G401 (cell line): ENCODE measurements around the gene CACNG4. TPM values are rescaled to one million over a fixed set of nuclear protein-coding genes. Genes with fewer than 3 reads are reported as not detected.
"Not testable (repeated sequence)": the region's sequence is repeated elsewhere in the genome, so short reads cannot be mapped to it uniquely, and the experiment has no call there.

Source experiments
- DNase-seq: peaks from one replicate; pipeline ENCODE4 v3.0.0-alpha.2; 2015; ENCODE audit warnings: low spot score
- in situ Hi-C: cut with HindIII; loops from 2 replicates; pipeline ENCODE4 v1.10.0; 2016; ENCODE audit warnings: low sequenced_read_pairs, mixed read lengths
- total RNA-seq: library from RNA; depleted of rRNA; stranded (reverse); fragments of >200 nt; shearing (Covaris generic); gene quantifications from 2 replicates; pipeline ENCODE4 v1.2.3, GENCODE V29; 2014

CACNG4 gene
- total RNA-seq, 1 experiment from 2014 or later: 0.24 TPM

DNA sequence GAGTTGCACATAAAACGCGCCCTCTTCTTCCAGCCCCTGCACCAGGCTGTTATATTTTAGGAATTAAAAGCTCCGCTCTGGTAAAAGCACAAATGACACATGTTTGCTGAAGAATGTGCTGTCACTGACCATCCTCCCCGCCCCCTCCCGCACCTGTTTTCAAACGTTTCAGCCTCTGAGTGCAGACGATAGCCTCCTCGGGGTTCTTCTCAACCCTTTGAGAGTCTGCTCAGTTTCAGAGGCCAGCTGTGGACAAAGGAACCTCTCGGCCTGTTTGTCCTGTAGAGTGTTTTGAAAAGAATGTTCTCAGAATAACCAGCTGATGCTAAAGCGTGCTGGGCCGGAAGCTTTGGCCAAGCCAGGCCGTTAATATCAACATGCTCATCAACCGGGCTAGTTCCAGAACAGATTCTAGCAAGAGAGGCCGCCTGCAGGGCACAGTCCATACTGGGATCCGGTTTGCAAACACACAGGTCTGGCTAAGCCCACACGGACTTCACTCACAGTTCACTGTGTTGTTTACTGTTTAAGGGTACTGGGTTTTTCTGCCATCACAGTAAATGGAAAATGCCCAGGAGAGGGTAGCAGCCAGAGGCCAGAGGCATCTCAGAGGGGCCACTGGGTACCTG lies 6.4 kb upstream of the CACNG4 start:
- in situ Hi-C loops: no loop called here
- no peak for DNase-seq

DNA sequence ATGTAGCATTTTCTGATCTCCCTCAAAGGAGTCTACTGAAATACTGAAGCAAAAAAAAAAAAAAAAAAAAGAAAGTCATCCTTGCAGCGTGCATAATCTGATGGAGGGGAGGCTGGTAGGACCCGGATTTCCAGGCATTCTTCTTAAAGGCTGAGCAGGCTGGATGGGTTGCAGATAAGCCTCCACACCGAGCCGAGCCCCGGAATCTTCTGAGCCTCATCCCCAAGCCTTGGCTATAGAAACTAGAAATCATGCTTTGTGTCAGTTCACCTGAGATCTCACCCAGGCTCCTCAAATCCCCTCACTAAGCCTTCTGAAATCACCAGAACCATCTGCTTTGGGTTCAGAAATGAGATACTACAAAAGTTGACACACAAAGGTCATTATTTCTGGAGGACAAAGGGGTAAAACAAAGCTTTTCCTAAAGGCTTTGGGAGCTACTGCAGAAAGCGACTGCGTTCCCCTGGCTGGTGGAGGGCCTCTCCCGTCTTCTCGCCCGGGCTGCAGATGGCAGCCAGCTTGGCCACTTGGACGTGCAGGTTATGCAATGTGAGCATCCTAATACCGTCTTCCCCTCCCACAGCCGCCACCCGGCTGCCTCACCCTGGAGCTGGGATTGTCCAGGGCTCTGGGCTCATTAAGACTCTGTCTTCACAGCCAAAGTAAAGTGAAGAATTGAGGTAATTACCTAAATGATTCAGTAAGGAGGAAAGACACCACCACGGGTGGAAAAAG lies 4.7 kb upstream of the CACNG4 start:
- peak; percentile 44 for DNase-seq
- in situ Hi-C loops: no loop called here

DNA sequence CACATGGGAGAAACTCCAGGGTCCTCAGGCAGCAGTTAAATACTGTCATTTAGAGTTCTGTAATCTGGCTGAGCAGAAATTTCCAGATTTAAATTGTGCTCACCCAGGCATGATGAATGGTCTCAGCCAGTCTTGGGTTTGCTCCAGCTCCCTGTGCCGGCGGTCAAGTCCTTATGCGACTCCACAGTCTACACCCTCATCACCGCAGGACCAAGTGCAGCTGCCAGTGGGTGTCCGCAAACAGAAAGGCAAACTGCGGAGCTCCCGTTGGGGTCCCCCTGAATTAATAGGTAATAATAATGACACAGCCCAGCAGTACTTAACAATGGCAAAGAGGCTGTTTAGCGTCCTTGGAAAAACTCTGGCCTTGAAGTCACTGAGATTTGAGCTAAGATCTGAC lies 3.9 kb upstream of the CACNG4 start:
- in situ Hi-C loops: no loop called here
- DNase-seq: peak; percentile 27

DNA sequence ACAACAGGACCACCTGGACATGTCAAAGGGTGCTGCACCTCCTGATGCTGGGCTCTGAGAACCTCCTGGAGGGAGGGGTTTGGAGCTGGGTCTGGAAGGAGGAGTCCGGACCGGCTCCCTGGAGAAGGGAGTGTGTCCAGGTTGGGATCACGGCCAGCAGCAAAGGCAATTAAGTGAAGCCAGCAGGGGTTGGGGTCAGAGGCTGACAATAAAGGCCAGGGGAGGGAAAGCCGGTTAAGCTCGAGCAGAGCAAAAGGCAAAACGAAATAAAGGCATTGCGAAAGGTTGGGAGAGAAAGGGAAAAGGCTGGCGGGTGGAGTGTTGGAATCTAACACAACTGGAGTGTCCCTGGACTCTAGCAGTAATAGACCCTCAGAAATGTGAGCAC lies 992 bp upstream of the CACNG4 start:
- no peak for DNase-seq
- in situ Hi-C loops: no loop called here

DNA sequence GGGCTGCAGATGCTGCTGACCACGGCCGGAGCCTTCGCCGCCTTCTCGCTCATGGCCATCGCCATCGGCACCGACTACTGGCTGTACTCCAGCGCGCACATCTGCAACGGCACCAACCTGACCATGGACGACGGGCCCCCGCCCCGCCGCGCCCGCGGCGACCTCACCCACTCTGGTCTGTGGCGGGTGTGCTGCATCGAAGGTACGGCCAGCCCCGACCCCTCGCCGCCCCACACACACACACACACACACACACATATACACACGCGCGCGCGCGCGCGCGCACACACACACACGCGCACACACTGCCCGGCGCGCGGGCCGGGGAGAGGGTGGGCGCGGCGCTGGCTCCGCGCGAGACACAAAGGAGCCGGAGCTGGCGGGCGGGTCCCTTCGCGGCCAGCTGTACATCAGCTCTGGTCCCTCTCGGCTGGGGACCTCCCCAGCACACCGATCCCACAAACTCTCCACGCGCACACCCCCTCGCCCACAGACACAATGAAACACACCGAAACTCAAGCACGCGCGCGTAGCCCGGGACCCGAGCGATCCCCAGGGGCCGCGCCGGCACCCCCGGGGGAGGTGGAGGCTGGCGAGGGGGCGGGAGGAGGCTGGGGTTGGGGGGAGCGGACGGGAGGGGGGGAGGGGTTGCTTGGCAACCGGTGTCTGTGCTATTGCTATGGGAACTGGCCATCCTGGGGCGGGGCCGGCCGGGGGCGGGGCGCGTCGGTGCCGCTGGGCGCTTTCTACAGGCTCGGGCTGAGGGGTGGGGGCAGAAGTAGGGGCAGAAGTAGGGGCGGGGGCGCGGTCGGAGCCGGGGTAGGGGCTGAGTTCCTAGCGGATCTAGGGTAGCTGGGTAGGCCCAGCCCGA lies 658 bp downstream of the CACNG4 start:
- no peak for DNase-seq

DNA sequence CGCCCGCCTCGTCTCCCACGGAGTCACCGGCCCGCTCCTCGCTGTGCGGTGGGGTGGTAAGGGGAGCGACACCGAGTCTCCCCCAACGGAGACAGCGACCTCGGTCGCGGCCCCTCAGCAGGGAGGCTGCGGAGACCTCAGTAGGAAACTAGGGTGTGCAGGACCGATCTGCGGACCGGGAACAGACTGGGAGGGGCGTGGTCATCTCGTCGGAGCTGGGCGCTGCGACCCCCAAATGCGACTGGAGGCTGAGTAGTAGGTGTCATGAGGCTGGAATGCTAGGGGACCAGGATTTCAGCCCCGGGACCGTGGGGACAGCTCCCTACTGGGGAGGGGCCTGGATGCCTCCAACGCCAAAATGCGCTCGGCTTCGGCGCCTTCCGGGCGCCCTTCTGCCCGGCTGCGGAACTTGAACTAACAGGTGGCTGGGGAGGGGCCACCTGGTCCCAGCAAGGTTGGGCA lies 1.3 kb downstream of the CACNG4 start:
- in situ Hi-C loops: no loop called here
- no peak for DNase-seq

More for the DNA sequence above, 658 bp downstream of the CACNG4 start:
- in situ Hi-C loops: no loop called here

DNA sequence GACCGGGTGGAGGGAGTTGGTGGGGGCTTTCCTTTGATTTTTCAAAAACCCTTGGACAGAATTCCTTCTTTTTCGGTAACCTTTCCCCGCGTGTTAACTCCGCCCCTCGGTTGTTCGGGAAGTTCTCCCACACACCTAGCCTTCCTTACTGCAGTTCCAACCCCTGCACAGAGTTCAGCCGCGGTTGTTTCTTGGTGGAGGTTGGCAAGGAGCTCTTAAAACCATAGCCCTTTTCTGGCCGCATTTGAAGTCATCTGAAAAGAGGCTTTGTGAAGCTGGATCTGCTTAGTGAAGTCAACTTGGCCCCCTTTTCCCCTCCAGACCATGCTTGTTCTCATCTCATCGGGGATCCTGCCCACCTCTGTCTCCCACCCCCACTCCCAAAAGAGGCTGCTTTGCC lies 1.8 kb downstream of the CACNG4 start:
- in situ Hi-C loops: no loop called here
- no peak for DNase-seq

DNA sequence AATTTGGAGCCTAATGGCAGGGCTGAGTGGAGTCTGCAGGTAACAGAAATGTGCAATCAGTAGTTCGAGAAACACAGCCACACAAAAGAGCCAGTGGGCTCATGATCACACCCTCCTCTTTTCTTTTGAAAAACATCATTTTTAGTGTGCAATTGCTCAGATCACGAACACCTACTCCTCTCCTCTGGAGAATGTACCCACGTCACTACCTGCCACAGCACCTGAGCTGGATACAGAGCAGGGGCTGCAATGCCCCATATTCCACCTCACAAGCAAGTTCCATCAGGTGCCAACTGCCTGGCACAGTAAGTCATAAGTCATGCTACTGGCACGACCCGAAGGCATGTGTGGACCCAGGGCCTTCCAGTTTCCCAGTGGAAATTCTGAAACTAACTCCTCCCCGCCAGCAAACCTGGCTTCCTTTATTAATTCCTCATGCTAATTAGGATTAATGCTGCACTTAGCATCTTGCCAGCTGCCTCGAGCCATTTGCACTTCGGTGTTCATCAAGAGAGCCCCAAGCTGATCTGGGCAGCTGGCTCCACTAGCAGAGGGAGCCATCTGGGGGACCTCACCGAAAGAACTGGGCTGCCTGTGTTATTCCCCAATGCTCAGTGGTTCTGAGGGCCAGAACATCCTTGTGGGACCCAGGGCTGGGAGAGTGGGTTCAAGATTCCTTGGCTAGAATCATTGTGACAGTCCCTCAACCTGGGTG lies 2.4 kb downstream of the CACNG4 start:
- in situ Hi-C loops: no loop called here
- no peak for DNase-seq

DNA sequence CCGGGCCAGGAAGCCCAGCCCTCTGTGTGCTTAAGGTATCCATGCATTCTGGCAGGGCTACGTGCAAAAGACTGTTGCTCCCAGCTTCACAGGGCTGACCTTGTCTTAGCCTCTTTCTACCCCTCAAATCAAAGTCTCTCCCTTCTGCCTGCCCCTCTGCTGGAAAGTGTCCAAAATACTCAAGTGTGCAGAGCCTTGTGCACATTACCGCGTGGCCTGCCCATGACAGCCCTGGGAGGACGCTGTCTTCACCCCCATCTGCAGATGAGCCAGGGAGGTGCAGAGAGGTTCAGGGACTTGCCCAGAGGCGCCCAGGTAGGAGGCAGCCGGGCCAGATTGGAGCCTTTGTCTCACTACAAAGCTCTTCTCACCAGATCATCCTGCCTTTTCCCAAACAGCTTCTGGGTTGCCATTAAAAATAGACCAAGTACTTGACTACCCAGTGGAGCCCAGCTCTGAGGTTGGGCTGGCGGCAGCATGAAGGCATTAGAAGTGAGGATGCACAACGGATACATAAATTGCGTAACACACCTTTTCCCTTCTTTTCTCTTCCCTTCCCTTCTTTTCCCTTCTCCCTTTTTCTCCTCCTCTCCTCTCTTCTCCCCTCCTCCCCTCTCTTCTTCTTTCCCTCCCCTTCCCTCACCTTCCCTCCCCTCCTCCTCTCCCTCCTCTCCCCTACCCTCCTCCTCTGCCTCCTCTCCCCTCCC lies 3.5 kb downstream of the CACNG4 start:
- no peak for DNase-seq
- in situ Hi-C loops: no loop called here

DNA sequence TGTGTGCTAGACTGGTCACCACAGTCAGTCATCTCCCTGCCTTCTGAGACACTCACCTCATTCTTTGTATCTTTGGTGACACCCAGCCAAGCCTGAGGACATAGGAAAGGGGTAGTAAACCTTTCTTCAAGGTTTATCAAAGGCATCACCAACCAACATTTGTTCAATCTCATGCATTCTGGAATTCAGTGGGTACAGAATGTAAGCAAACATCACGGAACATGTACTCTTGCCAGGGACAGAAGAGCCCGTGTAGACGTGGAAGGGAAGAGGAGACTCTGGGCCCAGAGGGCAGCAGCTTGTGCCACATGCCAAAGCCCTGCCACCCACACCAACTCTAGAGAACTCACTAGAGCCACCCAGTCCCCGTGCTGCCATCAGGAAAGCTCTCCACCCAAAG lies 4.4 kb downstream of the CACNG4 start:
- DNase-seq: no peak
- in situ Hi-C loops: no loop called here

DNA sequence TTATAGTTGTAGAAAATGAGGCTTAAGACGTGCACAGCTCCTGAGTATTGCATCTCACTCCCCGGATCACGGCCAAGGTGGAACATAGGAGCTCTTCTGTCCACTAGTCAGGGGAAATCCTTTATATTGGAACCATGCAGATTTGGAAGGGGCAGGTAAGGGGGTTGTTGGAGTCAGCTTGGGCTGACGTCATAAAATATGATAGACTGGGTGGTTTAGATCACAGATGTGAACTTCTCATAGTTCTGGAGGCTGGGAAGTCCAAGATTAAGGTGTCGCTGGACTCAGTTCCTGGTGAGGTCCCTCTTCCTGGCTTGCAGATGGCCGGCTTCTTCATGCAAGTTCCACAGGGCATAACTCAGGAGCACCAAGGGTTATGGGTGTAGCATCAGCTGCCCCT lies 5.6 kb downstream of the CACNG4 start:
- DNase-seq: no peak
- in situ Hi-C loops: no loop called here

DNA sequence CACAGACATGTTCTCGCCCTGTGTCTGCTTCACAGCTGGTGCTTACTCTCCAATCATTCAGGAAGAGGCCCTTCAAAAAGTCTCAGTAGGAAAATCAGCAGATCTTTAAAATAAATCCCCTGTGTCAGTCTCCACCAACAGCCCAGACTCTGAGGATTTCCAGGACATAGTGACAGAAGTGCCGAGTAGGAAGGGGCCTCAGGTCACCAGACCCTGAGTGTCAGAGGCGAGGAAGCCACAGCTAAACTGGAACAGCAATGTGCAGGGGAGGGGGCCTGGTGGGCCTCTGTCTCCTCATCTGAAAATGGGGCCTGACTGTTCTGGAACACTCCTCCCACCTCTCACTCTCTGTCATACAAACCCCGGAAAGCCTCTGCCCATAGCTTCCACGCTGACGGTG lies 6.3 kb downstream of the CACNG4 start:
- in situ Hi-C loops: no loop called here

DNA sequence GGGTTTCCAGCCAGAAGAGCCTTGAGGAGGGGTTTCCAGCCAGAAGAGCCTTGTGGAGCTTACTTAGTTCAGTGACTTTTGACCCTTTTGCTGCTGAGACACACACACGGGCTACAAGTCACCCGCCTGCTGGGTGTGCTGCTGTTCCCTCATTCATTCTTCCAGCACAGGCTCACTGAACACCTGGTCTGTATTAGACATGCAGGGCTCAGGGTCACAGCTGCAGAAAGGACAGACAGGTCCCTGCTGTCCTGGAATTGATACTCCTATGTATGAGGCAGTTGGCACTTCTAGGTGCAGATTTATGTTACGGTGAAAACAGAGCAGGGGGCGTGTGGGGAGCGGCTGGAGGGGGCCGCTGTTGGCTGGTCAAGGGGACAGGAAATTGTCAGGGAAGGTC lies 6.8 kb downstream of the CACNG4 start:
- in situ Hi-C loops: no loop called here

More for the DNA sequence above, 6.3 kb downstream of the CACNG4 start:
- no peak for DNase-seq

DNA sequence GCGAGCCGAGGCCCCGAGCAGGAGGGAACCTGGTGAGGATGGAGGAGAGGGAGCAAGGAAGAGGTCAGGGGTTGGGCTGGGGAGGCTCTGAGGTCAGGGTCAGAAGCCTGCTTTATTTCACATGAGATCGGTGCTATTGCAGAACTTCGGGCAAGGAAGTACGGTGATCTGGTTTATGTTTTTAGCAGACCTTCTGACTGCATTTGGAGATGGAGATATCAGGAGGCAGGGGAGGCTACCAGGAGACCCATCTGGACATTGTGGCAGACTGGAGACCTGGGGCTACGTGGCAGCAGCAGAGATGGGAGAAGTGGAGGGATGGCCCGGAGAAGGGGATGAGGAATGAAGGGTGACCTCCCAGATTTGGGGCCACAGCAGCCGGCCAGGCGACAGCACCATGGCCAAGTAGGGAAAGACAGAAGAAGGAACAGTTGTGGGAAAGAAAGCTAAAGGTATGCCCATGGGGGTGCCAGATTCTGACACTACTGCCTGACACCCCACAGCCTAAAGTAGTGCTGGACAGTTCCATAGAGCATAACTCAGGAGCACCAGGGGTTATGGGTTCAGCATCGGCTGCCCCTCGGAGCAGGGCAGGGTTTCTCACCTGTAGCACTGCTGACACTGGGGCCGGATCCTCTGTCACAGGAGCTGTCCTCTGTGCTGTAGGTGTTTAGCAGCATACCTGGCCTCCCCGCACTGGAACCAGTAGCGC lies 7.4 kb downstream of the CACNG4 start:
- in situ Hi-C loops: no loop called here

More for the DNA sequence above, 6.8 kb downstream of the CACNG4 start:
- no peak for DNase-seq

DNA sequence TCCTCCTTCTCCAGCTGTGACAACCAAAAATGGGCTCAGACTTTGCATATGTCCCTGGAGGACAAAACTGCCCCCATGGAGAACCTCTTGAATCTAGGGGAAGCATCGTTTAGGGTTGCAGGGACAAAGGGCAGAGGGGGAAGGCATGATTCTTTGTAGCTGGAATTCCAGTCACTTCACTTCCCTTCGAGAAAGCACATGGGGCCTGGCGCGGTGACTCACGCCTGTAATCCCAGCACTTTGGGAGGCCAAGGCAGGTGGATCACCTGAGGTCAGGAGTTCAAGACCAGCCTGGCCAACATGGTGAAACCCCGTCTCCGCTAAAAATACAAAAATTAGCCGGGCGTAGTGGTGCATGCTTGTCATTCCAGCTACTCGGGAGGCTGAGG lies 7.9 kb downstream of the CACNG4 start:
- DNase-seq, in situ Hi-C loops: not testable (repeated sequence)

More for the DNA sequence above, 7.4 kb downstream of the CACNG4 start:
- no peak for DNase-seq

DNA sequence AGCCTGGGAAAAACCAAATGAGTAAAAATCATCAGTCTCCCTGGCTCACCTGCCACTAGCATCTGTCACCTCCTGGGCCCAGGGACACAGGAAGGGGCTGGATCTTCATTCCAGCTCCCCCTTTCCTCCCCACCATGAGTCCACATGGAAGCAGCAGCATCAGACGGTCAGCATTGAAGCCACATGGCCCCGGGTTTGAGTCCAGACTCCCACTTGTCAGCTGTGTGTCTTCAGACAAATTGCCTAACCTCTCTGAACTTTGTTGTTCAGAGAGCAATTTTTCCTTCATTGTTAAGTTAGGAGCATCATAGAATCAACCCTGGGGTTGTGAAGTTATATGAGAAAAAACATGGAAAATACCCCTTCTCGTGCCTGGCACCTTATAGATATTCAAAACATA lies 10.7 kb downstream of the CACNG4 start:
- in situ Hi-C loops: no loop called here

DNA sequence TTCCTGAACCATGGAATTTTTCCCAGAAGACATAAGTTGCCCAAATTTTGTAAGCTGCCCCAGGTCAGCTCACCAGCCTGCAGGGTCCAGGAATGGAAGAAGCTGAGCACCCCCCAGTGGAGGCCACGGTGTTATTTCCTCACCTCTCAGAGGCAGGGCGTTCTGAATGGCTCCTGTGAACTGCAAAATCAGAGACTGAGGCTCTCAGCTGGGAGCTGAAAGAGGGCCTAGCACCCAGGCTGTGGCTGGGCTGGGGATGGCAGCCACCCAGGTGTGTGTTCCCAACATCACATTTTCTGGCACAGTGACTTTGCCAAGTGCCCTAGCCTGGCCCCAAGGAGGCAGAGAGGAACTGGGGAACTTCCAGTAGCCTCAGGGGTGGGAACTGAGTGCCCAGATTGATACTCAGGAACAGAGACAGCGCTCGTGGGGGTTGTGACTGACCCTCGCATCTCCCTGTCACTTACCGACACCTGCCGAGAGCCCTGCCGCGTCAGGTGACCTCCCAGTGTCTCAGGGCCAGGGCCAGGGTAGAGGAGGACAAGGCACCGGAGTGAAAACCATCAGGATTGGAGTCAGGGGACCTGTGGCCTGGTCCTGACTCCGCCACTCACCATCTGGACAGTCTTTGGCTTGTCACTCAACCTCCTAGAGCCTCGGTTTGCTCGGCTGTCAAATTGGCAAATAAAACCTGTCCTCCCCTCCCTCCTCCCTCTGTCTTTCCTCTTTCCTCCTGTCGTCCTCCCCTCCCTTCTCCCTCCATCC lies 11.3 kb downstream of the CACNG4 start:
- in situ Hi-C loops: no loop called here
- DNase-seq: peak; percentile 41

More for the DNA sequence above, 10.7 kb downstream of the CACNG4 start:
- no peak for DNase-seq

DNA sequence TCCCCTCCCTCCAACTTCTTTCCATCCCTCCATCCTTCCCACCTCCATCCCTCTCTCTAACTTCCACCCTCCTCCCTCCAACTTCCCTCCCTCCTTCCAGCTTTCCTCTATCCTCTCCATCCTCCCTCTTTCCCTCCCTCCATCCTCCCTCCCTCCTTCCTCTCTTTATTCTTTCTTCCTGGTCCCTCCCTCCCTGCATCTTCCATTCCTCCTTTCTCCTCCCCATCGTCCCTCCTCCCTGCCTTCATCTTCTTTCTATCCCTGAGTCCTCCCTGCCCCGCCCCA lies 11.8 kb downstream of the CACNG4 start:
- no peak for DNase-seq
- in situ Hi-C loops: no loop called here
